Omental fat pad (tissue), 4 donors: Measurements from ENCODE around the gene SDHAF1. TPM values are rescaled to one million over a fixed set of nuclear protein-coding genes. Genes with fewer than 3 reads are reported as not detected.

ENCODE experiments used
- ATAC-seq: fragments of 150-250 bp; one replicate; pipeline ENCODE4 v1.9.1; 2016; ENCODE audit warnings: mild to moderate bottlenecking, moderate library complexity; ENCODE audit not compliant: low FRiP score
- DNase-seq: peaks from one replicate; pipeline ENCODE4 v3.0.0-alpha.2; 2019; ENCODE audit warnings: low spot score
- total RNA-seq, 4 donors: library from RNA; depleted of rRNA; stranded (reverse); fragments of >200 nt; gene quantifications; one replicate each; pipeline ENCODE4 v1.1.0, GENCODE V29; 2016
- TF ChIP-seq, protein P1 (sequence below), 3 donors: fragments of 450-650 bp; IDR thresholded peaks; one replicate each; pipeline ENCODE4 v1.5.1; 2016 to 2017; ENCODE audit warnings: antibody characterized with exemption in 3 of 3, mild to moderate bottlenecking in 3 of 3, moderate library complexity in 2 of 3

SDHAF1 gene
- total RNA-seq, 4 donors from 2014 or later: 19.0 to 53.8 (median 32.2) TPM

DNA sequence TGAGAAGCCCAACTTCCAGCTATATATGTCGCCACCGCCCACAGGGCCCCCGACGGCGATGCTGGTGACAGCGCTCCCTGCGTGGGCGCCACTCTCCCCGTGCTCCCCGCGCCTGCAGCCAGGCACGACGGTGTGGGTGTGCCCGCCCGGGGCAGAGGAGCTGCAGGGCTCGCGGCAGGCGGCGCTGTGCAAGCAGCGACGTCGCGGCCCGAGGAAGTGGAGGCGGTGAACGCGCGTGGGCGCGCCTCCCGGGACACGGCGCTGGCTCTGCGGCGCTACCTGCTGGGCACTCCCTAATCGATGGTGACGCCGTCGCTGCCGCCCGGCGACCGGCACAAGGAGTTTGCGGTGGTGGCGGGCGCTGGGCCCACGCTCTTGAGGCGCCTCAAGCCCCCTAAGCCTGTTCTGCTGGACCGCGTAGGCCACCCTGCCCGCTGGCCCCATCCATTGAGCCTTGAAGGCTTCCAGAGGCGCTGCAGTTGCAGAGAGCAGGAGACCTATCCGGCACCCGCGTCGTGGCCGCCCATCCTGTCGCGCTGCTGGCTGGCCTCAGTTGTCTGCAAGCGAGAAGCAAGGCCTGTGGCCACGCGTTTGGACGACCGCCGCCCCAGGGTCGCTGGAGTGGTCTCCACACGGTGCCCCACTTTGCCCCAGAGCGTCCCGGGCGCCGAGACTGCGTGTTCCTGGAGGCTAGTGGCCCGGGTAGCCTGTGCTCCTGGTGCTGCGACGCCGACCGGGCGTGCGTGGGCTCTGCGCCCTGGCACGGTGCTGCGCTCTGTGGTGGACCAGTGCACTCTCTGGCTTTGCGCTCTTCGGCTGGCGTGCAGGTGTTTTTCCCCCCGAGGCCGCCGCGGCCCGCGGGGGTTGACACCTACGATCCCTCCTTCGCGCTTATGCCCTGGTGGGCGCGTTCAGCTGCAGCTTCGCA lies 35.7 kb upstream of the SDHAF1 start:
- DNase-seq: no peak
- no peak for ATAC-seq
- TF ChIP-seq, protein P1, sequence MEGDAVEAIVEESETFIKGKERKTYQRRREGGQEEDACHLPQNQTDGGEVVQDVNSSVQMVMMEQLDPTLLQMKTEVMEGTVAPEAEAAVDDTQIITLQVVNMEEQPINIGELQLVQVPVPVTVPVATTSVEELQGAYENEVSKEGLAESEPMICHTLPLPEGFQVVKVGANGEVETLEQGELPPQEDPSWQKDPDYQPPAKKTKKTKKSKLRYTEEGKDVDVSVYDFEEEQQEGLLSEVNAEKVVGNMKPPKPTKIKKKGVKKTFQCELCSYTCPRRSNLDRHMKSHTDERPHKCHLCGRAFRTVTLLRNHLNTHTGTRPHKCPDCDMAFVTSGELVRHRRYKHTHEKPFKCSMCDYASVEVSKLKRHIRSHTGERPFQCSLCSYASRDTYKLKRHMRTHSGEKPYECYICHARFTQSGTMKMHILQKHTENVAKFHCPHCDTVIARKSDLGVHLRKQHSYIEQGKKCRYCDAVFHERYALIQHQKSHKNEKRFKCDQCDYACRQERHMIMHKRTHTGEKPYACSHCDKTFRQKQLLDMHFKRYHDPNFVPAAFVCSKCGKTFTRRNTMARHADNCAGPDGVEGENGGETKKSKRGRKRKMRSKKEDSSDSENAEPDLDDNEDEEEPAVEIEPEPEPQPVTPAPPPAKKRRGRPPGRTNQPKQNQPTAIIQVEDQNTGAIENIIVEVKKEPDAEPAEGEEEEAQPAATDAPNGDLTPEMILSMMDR (IDR thresholded peaks at IDR 0.05): no peak

DNA sequence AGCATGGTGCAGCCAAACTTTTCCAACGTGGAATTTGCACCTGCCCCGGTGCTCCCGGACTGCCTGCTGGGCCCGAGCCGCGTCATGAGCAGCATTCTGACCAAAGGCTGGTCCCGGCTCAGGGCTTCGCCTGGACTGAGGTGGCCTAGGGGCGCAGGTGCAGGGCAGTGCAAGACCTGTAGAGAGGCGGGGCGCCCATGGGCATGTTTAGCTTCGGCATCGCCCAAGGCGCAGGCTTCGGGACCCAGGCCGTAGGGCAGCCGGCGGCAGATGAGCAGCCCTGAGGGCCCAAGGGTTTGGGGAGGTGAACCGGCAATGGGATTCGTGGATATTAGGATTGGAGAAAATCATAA lies 35.0 kb upstream of the SDHAF1 start:
- DNase-seq: no peak
- TF ChIP-seq, protein P1 (IDR thresholded peaks at IDR 0.05): no peak
- no peak for ATAC-seq

- TF ChIP-seq, protein P1 (IDR thresholded peaks at IDR 0.05): no peak
- no peak for ATAC-seq
- no peak for DNase-seq
Observed at GRCh38 chr19:35960432-35960972, 34.5 kb upstream of the SDHAF1 start.

DNA sequence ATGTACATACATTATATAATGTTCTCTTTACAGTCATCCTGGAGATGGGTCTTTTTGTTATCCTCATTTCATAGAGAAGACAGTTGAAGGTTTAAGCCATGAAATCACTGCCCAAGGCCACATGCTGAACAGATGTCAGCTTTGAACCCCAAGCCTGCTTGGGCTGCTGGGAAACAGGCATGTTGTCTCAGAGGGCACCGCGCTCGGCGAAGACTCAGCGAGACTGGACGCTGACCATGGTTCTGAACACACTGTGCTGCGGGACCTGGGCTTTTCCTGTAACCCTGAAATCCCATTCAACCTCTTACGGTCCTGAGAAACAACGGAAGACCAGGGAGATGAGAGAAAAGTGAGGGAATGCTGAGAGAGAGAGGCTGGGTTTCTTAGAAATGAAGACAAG lies 31.5 kb upstream of the SDHAF1 start:
- TF ChIP-seq, protein P1 (IDR thresholded peaks at IDR 0.05): no peak
- ATAC-seq (no peak), DNase-seq (no peak)

- DNase-seq (no peak), ATAC-seq (no peak)
- TF ChIP-seq, protein P1 (IDR thresholded peaks at IDR 0.05): no peak
Observed at GRCh38 chr19:35966771-35967170, 28.2 kb upstream of the SDHAF1 start.

DNA sequence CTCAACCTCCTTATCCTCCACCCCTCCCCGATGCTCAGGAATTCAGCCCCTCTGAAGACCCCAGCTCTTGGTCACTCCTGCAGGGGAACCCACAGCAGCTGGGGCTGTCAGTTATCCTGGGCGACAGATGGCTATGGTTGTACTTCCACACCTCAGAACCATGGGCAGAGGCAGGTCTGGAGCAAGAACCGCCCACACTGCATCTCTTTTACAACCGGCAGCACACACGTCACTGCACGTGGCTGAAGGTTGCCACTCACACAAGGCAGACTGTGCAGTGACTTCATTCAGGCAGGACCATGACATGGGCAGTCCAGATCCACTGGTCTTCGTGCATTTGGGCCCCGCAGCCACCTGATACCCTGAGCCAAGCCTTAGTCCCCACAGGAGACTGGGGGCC lies 21.5 kb upstream of the SDHAF1 start:
- ATAC-seq: no peak
- DNase-seq: no peak
- TF ChIP-seq, protein P1 (IDR thresholded peaks at IDR 0.05): no peak
